ENCODE data around the gene DPEP2NB. TPM values are rescaled to one million over a fixed set of nuclear protein-coding genes. Genes with fewer than 3 reads are reported as not detected.
"Not testable (repeated sequence)": the region's sequence is repeated elsewhere in the genome, so short reads cannot be mapped to it uniquely, and the experiment has no call there.

The DPEP2NB gene
- not detected in 2 replicates for total RNA-seq (2014; rRNA removed; shearing (Covaris generic); ENCODE audit: low replicate concordance)

- Histone ChIP-seq H3K36me3 (no peaks in the 10 kb centered on the region), H3K4me3 (no peak within 1 kb of the TSS), H3K9me3 (no peaks in the 10 kb centered on the region), H3K27me3 (no peaks in the 10 kb centered on the region)
- DNase-seq: no peak
Measured at GRCh38 chr16:68015681-68016080, at the start of gene DPEP2NB. Gene DPEP2NB (minus strand): TSS chr16:68015911. CDS start chr16:68015770, 141 bp downstream.

- no peak overlapping the region for H3K4me3 ChIP-seq
- peak; percentile 49 for DNase-seq
- no peaks in the 10 kb centered on the region for H3K27me3 ChIP-seq
- H3K9me3 ChIP-seq: no peaks in the 10 kb centered on the region
- no peaks in the 10 kb centered on the region; the same call in 1 of the 2 replicates for H3K36me3 ChIP-seq
Measured at GRCh38 chr16:68064791-68065365, 49.2 kb upstream of the DPEP2NB start.

- H3K27me3 ChIP-seq: no peaks in the 10 kb centered on the region
- DNase-seq: no peak
- H3K4me3 ChIP-seq: no peak overlapping the region
- no peaks in the 10 kb centered on the region; the same call in 1 of the 2 replicates for H3K36me3 ChIP-seq
- no peaks in the 10 kb centered on the region for H3K9me3 ChIP-seq
Measured at GRCh38 chr16:68062910-68063393, 47.2 kb upstream of the DPEP2NB start.

- no peaks in the 10 kb centered on the region for H3K27me3 ChIP-seq
- no peaks in the 10 kb centered on the region; the same call in 1 of the 2 replicates for H3K36me3 ChIP-seq
- H3K9me3 ChIP-seq: no peaks in the 10 kb centered on the region
- DNase-seq: no peak
- no peak overlapping the region for H3K4me3 ChIP-seq
Measured at GRCh38 chr16:68061396-68061795, 45.7 kb upstream of the DPEP2NB start.

GRCh38 chr16:68059804-68060203 lies 44.1 kb upstream of the DPEP2NB start:
- Histone ChIP-seq H3K9me3 (no peaks in the 10 kb centered on the region), H3K36me3 (no peaks in the 10 kb centered on the region; the same call in 1 of the 2 replicates), H3K4me3 (no peak overlapping the region), H3K27me3 (no peaks in the 10 kb centered on the region)
- DNase-seq: no peak

- no peak for DNase-seq
- Histone ChIP-seq H3K4me3 (no peak overlapping the region), H3K9me3 (no peaks in the 10 kb centered on the region), H3K27me3 (no peaks in the 10 kb centered on the region), H3K36me3 (peaks cover 2% of the 10 kb centered on the region)
Measured at GRCh38 chr16:68055395-68055794, 39.7 kb upstream of the DPEP2NB start.

- H3K9me3 ChIP-seq: no peaks in the 10 kb centered on the region
- H3K36me3 ChIP-seq: peaks cover 2% of the 10 kb centered on the region
- H3K27me3 ChIP-seq: no peaks in the 10 kb centered on the region
- no peak overlapping the region for H3K4me3 ChIP-seq
- no peak for DNase-seq
Measured at GRCh38 chr16:68049449-68049848, 33.7 kb upstream of the DPEP2NB start.

- H3K36me3 ChIP-seq: no peaks in the 10 kb centered on the region; the same call in 1 of the 2 replicates
- DNase-seq: no peak
- H3K4me3 ChIP-seq: no peak overlapping the region
- H3K9me3 ChIP-seq: no peaks in the 10 kb centered on the region
- no peaks in the 10 kb centered on the region for H3K27me3 ChIP-seq
Measured at GRCh38 chr16:68047987-68048386, 32.3 kb upstream of the DPEP2NB start.

- H3K9me3 ChIP-seq: no peaks in the 10 kb centered on the region
- H3K4me3 ChIP-seq: no peak overlapping the region
- no peak for DNase-seq
- H3K27me3 ChIP-seq: no peaks in the 10 kb centered on the region
- peaks cover under 1% of the 10 kb centered on the region for H3K36me3 ChIP-seq
Measured at GRCh38 chr16:68046106-68046505, 30.4 kb upstream of the DPEP2NB start.

- no peaks in the 10 kb centered on the region for H3K27me3 ChIP-seq
- H3K36me3 ChIP-seq: peaks cover 7% of the 10 kb centered on the region
- H3K4me3 ChIP-seq: no peak overlapping the region
- no peak for DNase-seq
- no peaks in the 10 kb centered on the region for H3K9me3 ChIP-seq
Measured at GRCh38 chr16:68041783-68042182, 26.1 kb upstream of the DPEP2NB start.

GRCh38 chr16:68040506-68041288 lies 25.0 kb upstream of the DPEP2NB start:
- Histone ChIP-seq H3K9me3 (no peaks in the 10 kb centered on the region), H3K27me3 (no peaks in the 10 kb centered on the region), H3K36me3 (peaks cover 7% of the 10 kb centered on the region), H3K4me3 (no peak overlapping the region)
- DNase-seq: peak; percentile 41

- DNase-seq: no peak
Measured at GRCh38 chr16:68037841-68038597, 22.3 kb upstream of the DPEP2NB start.

GRCh38 chr16:68035227-68035626 lies 19.5 kb upstream of the DPEP2NB start:
- Histone ChIP-seq H3K27me3 (no peaks in the 10 kb centered on the region), H3K4me3 (no peak overlapping the region), H3K36me3 (peaks cover 1% of the 10 kb centered on the region; the same call in 1 of the 2 replicates), H3K9me3 (no peaks in the 10 kb centered on the region)
- no peak for DNase-seq

More at GRCh38 chr16:68037841-68038597, 22.3 kb upstream of the DPEP2NB start:
- Histone ChIP-seq H3K4me3 (no peak overlapping the region), H3K9me3 (no peaks in the 10 kb centered on the region), H3K36me3 (peaks cover 7% of the 10 kb centered on the region), H3K27me3 (no peaks in the 10 kb centered on the region)

- DNase-seq: no peak
- no peaks in the 10 kb centered on the region for H3K9me3 ChIP-seq
Measured at GRCh38 chr16:68033101-68033500, 17.4 kb upstream of the DPEP2NB start.

GRCh38 chr16:68031951-68032350 lies 16.2 kb upstream of the DPEP2NB start:
- peak; percentile 31 for DNase-seq
- H3K27me3 ChIP-seq: no peaks in the 10 kb centered on the region

More at GRCh38 chr16:68033101-68033500, 17.4 kb upstream of the DPEP2NB start:
- Histone ChIP-seq H3K36me3 (no peaks in the 10 kb centered on the region), H3K4me3 (no peak overlapping the region), H3K27me3 (no peaks in the 10 kb centered on the region)

GRCh38 chr16:68030108-68030507 lies 14.4 kb upstream of the DPEP2NB start:
- H3K36me3 ChIP-seq, H3K27me3 ChIP-seq, H3K9me3 ChIP-seq, H3K4me3 ChIP-seq: not testable (repeated sequence)
- peak; percentile 37 for DNase-seq

More at GRCh38 chr16:68031951-68032350, 16.2 kb upstream of the DPEP2NB start:
- no peaks in the 10 kb centered on the region for H3K36me3 ChIP-seq
- no peak overlapping the region for H3K4me3 ChIP-seq
- no peaks in the 10 kb centered on the region for H3K9me3 ChIP-seq

- no peak for DNase-seq
- Histone ChIP-seq H3K9me3 (no peaks in the 10 kb centered on the region), H3K27me3 (no peaks in the 10 kb centered on the region), H3K4me3 (no peak overlapping the region), H3K36me3 (no peaks in the 10 kb centered on the region)
Measured at GRCh38 chr16:68028996-68029395, 13.3 kb upstream of the DPEP2NB start.
